HEK293T (cell line): ENCODE measurements around the gene SYMPK.

Source experiments
- CTCF ChIA-PET: fragments of 350-600 bp; formaldehyde crosslinking; extraction: SDS; loops from one replicate; lab custom pipeline; 2021; ENCODE audit warnings: antibody characterized with exemption, inconsistent platforms; lab: Yijun Ruan, JAX
- POLR2A ChIA-PET: fragments of 350-600 bp; formaldehyde crosslinking; extraction: SDS; loops from one replicate; lab custom pipeline; 2020; ENCODE audit warnings: antibody characterized with exemption, inconsistent platforms; lab: Yijun Ruan, JAX
- DNase-seq: peaks from one replicate; pipeline ENCODE4 v3.0.0; 2012; ENCODE audit warnings: mixed read lengths; ENCODE audit errors: extremely low spot score
- ARNT ChIP-seq: fragments of 450-650 bp; IDR thresholded peaks from 2 replicates; pipeline ENCODE4 v1.6.1; 2017; ENCODE audit warnings: mild to moderate bottlenecking
- BHLHE40 ChIP-seq: fragments of 450-650 bp; IDR thresholded peaks from 2 replicates; pipeline ENCODE4 v1.6.1; 2016; ENCODE audit warnings: mild to moderate bottlenecking, moderate library complexity, borderline replicate concordance
- CTBP1 ChIP-seq: fragments of 450-650 bp; IDR thresholded peaks from 2 replicates; pipeline ENCODE4 v1.6.1; 2016; ENCODE audit warnings: borderline replicate concordance
- ELF4 ChIP-seq: fragments of 450-650 bp; IDR thresholded peaks from 2 replicates; pipeline ENCODE4 v1.6.1; 2017; ENCODE audit warnings: antibody characterized with exemption
- FOXA1 ChIP-seq: fragments of 450-650 bp; IDR thresholded peaks from 2 replicates; pipeline ENCODE4 v1.6.1; 2016; ENCODE audit warnings: mild to moderate bottlenecking
- FOXK2 ChIP-seq: fragments of 450-650 bp; IDR thresholded peaks from 2 replicates; pipeline ENCODE4 v1.6.1; 2016; ENCODE audit warnings: mild to moderate bottlenecking
- FOXM1 ChIP-seq: fragments of 450-650 bp; IDR thresholded peaks from 2 replicates; pipeline ENCODE4 v1.6.1; 2017; ENCODE audit warnings: mild to moderate bottlenecking, borderline replicate concordance
- HDGF ChIP-seq: fragments of 450-650 bp; IDR thresholded peaks from 2 replicates; pipeline ENCODE4 v1.6.1; 2017; ENCODE audit warnings: antibody characterized with exemption, borderline replicate concordance
- L3MBTL2 ChIP-seq: fragments of 450-650 bp; conservative IDR thresholded peaks from 2 replicates; pipeline ENCODE4 v1.6.1; 2016; ENCODE audit warnings: mild to moderate bottlenecking
- LEF1 ChIP-seq: fragments of 450-650 bp; IDR thresholded peaks from 2 replicates; pipeline ENCODE4 v1.6.1; 2017; ENCODE audit warnings: mild to moderate bottlenecking, borderline replicate concordance
- NFRKB ChIP-seq: fragments of 450-650 bp; IDR thresholded peaks from 2 replicates; pipeline ENCODE4 v1.6.1; 2016; ENCODE audit warnings: mild to moderate bottlenecking, moderate library complexity
- PKNOX1 ChIP-seq: fragments of 450-650 bp; IDR thresholded peaks from 2 replicates; pipeline ENCODE4 v1.6.1; 2016
- SP1 ChIP-seq: fragments of 450-650 bp; IDR thresholded peaks from 2 replicates; pipeline ENCODE4 v1.6.1; 2017
- SUZ12 ChIP-seq: fragments of 450-650 bp; IDR thresholded peaks from 2 replicates; pipeline ENCODE4 v1.6.1; 2016; ENCODE audit warnings: mild to moderate bottlenecking
- TARDBP ChIP-seq: fragments of 450-650 bp; IDR thresholded peaks from 2 replicates; pipeline ENCODE4 v1.6.1; 2016
- ZNF384 ChIP-seq: fragments of 450-650 bp; IDR thresholded peaks from 2 replicates; pipeline ENCODE4 v1.6.1; 2016

The SYMPK gene

GRCh38 chr19:45885556-45886426 is 22.8 kb upstream of the SYMPK start, which contains the start of gene IRF2BP1:
IRF2BP1 (minus strand) TSS chr19:45886141; CDS start chr19:45885774, 367 bp downstream.
- ChIA-PET POLR2A (interaction anchor here (0.6 to 3.0 kb wide), 8 partner anchors 16 to 116 kb away, joined by 3 to 34 read pairs (median 4); partner anchors contain the start of genes CCDC61, FOXA3, MYPOP and SIX5), CTCF (interaction anchor here (1.1 kb wide), 1 partner anchor 22 kb away, joined by 3 read pairs; the partner anchor contains the start of gene FOXA3)
- TF ChIP-seq FOXA1 (no peak), FOXM1 (0 out of 2 replicates have a peak, but pooled peaks have one; percentile 58), CTBP1 (no peak), L3MBTL2 (peak; percentile 40; the same call in 1 of the 2 replicates), ELF4 (0 out of 2 replicates have a peak, but pooled peaks have one; percentile 9)
- DNase-seq, result peak; percentile 83

- DNase-seq, result peak; percentile 24
- POLR2A ChIA-PET, result interaction anchor here (1.1 to 3.0 kb wide), 5 partner anchors 15 to 110 kb away, joined by 3 to 34 read pairs (median 13); partner anchors contain the start of genes CCDC61, FOXA3, MYPOP and SYMPK
- TF ChIP-seq SUZ12 (no peak), ELF4 (no peak), TARDBP (no peak), FOXM1 (no peak), L3MBTL2 (no peak; the same call in 1 of the 2 replicates)
- CTCF ChIA-PET, result interaction anchor here (1.1 kb wide), 1 partner anchor 21 kb away, joined by 3 read pairs; the partner anchor contains the start of gene FOXA3
These were observed 22.0 kb upstream of the SYMPK start for GRCh38 chr19:45884682-45885555.

- DNase-seq, result no peak
- ChIA-PET CTCF (interaction anchor here (2.2 kb wide), 1 partner anchor 21 kb away, joined by 7 read pairs; the partner anchor contains the start of gene SYMPK), POLR2A (interaction anchor here (1.3 to 3.0 kb wide), 3 partner anchors 18 to 19 kb away, joined by 6 to 34 read pairs (median 10); partner anchors contain the start of genes FOXA3 and MYPOP)
- TF ChIP-seq HDGF (no peak), ARNT (no peak), FOXA1 (no peak), LEF1 (no peak), ELF4 (no peak), ZNF384 (no peak), PKNOX1 (no peak)
These were observed 21.1 kb upstream of the SYMPK start for GRCh38 chr19:45883881-45884681.

GRCh38 chr19:45883586-45883880 is 20.6 kb upstream of the SYMPK start:
- ChIA-PET POLR2A (interaction anchor here (1.3 to 2.5 kb wide), 2 partner anchors 19 kb away, joined by 6 to 10 read pairs; partner anchors contain the start of genes FOXA3 and MYPOP), CTCF (interaction anchor here (2.2 kb wide), 1 partner anchor 20 kb away, joined by 7 read pairs; the partner anchor contains the start of gene SYMPK)
- TF ChIP-seq ARNT, result no peak
- no peak for DNase-seq

GRCh38 chr19:45882652-45883585 is 20.0 kb upstream of the SYMPK start:
- DNase-seq, result peak; percentile 90
- ChIA-PET POLR2A (interaction anchor here (1.3 to 2.5 kb wide), 5 partner anchors 9 to 20 kb away, joined by 4 to 10 read pairs (median 6); partner anchors contain the start of genes FOXA3, MYPOP and SYMPK), CTCF (interaction anchor here (0.6 to 2.2 kb wide), 4 partner anchors 20 to 127 kb away, joined by 3 to 7 read pairs (median 4); partner anchors contain the start of gene SYMPK)
- TF ChIP-seq FOXK2 (no peak), ELF4 (no peak), HDGF (no peak), FOXM1 (peak; percentile 22; the same call in 1 of the 2 replicates), SP1 (no peak), L3MBTL2 (no peak; the same call in 1 of the 2 replicates), TARDBP (no peak), BHLHE40 (no peak), NFRKB (no peak), SUZ12 (no peak), LEF1 (no peak), ARNT (peak; percentile 86), FOXA1 (no peak), ZNF384 (peak; percentile 87), CTBP1 (no peak), PKNOX1 (no peak)
